Keratinocyte (primary cell): ENCODE measurements around the gene MED15.

Experiments used
- CTCF ChIP-seq, 3 experiments: IDR thresholded peaks in 1 of 3; conservative IDR thresholded peaks in 1 of 3; optimal IDR thresholded peaks in 1 of 3; 2 replicates in 2 of 3; 3 replicates in 1 of 3; pipeline versions ENCODE3 to v1.5.1; 2011; ENCODE audit warnings: low read length in 3 of 3, mild to moderate bottlenecking in 3 of 3, moderate library complexity in 2 of 3, control low read depth in 1 of 3, inconsistent platforms in 1 of 3; ENCODE audit not compliant: insufficient read depth in 2 of 3; ENCODE audit errors: extremely low read depth in 1 of 3
- EZH2 ChIP-seq: IDR thresholded peaks from one replicate; pipeline ENCODE4 v1.6.1; 2012; ENCODE audit warnings: inconsistent platforms, mild to moderate bottlenecking, low read length, moderate library complexity

- no peak for TF ChIP-seq CTCF (optimal IDR thresholded peaks at IDR 0.05 in 1 of 3, IDR thresholded peaks at IDR 0.05 in 1 of 3, conservative IDR thresholded peaks at IDR 0.05 in 1 of 3; ENCODE audit: extremely low read depth in 1 of 3, insufficient read depth in 2 of 3, low read length in 3 of 3)
- TF ChIP-seq EZH2: no peak
Measured at GRCh38 chr22:20509344-20510047, 2.1 kb downstream of the MED15 start.
